Measurements from ENCODE around the gene ASB15. TPM values are rescaled to one million over a fixed set of nuclear protein-coding genes. Genes with fewer than 3 reads are reported as not detected.
A peak's percentile ranks its signal among the peaks of the same experiment; 100 is the strongest.

The ASB15 gene
- total and polyA plus RNA-seq, 8 donors: not detected

DNA sequence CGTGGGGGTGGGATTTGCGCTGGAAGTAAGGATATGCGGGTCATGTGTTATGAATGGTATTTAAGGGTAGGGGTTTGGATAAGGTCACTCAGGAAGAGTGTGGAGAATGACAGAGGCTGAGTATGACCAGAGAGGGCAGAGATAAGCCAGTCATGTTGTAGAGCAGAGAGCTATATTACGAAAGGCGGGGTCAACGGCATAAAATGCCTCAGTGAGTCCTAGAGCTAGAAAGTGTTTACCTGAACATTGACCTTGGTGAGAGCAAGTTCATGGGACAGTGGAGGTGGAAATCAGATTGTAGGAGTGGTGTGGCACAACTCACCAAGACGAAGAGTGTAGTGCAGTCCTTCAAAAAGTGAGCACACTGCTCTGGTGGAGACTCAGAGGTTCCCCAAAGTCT is 67.9 kb downstream of the ASB15 start:
- H3K9me3 ChIP-seq: no peaks in the 10 kb centered on the region
- intact Hi-C loops (cut with DNase I; ENCODE audit: low total_unique reads): no loop called here
- TF ChIP-seq CTCF (IDR thresholded peaks at IDR 0.05) (no peak), EP300 (IDR thresholded peaks at IDR 0.05) (no peak), POLR2A (IDR thresholded peaks at IDR 0.05) (no peak), POLR2AphosphoS5 (IDR thresholded peaks at IDR 0.05) (no peak)
- no peaks in the 10 kb centered on the region for H3K27me3 ChIP-seq
- no peak for DNase-seq
- no peaks in the 10 kb centered on the region for H3K36me3 ChIP-seq
- no peak overlapping the region for H3K4me3 ChIP-seq
- 90 to 95% (median 92%) methylated on average over 7 of the region's 7 CpGs for WGBS, 5 donors
- H3K27ac ChIP-seq: no peak overlapping the region
- peaks cover 0 to 10% (median 4%) of the 10 kb centered on the region in 4 donors for H3K4me1 ChIP-seq

DNA sequence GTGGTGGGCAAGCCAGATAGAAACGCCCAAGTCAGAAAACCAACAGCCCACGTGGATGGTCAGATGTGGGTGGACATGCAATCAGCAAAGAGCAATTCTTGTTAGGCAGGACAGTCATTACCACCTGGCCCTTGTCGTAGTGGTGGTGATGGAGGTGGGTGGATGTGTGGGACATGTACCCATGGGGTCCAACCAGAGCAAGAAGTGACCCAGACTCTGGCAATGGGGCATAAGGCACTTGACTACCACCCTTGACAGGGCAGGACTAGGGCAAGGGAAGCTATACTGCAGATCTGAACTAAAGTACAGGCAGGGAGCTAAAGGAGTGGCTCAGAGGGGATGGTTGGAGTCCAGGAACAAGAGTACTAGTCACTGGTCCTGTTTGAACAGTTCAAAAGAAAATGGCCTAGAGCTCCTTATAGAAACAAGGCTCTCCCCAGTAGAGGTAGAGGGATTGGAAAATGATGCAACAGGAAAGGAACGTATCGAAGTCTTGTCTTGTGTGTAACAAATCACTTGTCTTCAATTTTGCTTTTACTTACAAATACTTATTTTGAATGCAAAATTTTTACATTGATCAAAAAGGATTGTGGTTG is 71.6 kb downstream of the ASB15 start:
- H3K4me1 ChIP-seq: peaks cover 0 to 21% (median 10%) of the 10 kb centered on the region in 4 donors
- WGBS, 5 donors: 90 to 97% (median 93%) methylated on average over 5 of the region's 5 CpGs
- H3K36me3 ChIP-seq: no peaks in the 10 kb centered on the region
- H3K27me3 ChIP-seq: no peaks in the 10 kb centered on the region
- H3K27ac ChIP-seq: no peak overlapping the region
- H3K4me3 ChIP-seq: no peak overlapping the region
- DNase-seq: no peak
- intact Hi-C loops (cut with DNase I; ENCODE audit: low total_unique reads): no loop called here
- TF ChIP-seq CTCF (IDR thresholded peaks at IDR 0.05) (no peak), POLR2AphosphoS5 (IDR thresholded peaks at IDR 0.05) (no peak), POLR2A (IDR thresholded peaks at IDR 0.05) (no peak), EP300 (IDR thresholded peaks at IDR 0.05) (no peak)
- H3K9me3 ChIP-seq: no peaks in the 10 kb centered on the region

GRCh38 chr7:123673752-123674398 is 72.3 kb downstream of the ASB15 start:
- no peak for DNase-seq
- 67 to 80% (median 74%) methylated on average over 3 of the region's 3 CpGs for whole genome bisulfite sequencing, 5 donors
- TF ChIP-seq POLR2AphosphoS5 (IDR thresholded peaks at IDR 0.05) (no peak), EP300 (IDR thresholded peaks at IDR 0.05) (no peak), CTCF (IDR thresholded peaks at IDR 0.05) (no peak), POLR2A (IDR thresholded peaks at IDR 0.05) (no peak)
- no peak overlapping the region for H3K4me3 ChIP-seq
- H3K36me3 ChIP-seq: no peaks in the 10 kb centered on the region
- no peak overlapping the region for H3K27ac ChIP-seq
- intact Hi-C loops (cut with DNase I; ENCODE audit: low total_unique reads): no loop called here
- peaks cover 0 to 21% (median 10%) of the 10 kb centered on the region in 4 donors for H3K4me1 ChIP-seq
- no peaks in the 10 kb centered on the region for H3K27me3 ChIP-seq
- H3K9me3 ChIP-seq: no peaks in the 10 kb centered on the region

DNA sequence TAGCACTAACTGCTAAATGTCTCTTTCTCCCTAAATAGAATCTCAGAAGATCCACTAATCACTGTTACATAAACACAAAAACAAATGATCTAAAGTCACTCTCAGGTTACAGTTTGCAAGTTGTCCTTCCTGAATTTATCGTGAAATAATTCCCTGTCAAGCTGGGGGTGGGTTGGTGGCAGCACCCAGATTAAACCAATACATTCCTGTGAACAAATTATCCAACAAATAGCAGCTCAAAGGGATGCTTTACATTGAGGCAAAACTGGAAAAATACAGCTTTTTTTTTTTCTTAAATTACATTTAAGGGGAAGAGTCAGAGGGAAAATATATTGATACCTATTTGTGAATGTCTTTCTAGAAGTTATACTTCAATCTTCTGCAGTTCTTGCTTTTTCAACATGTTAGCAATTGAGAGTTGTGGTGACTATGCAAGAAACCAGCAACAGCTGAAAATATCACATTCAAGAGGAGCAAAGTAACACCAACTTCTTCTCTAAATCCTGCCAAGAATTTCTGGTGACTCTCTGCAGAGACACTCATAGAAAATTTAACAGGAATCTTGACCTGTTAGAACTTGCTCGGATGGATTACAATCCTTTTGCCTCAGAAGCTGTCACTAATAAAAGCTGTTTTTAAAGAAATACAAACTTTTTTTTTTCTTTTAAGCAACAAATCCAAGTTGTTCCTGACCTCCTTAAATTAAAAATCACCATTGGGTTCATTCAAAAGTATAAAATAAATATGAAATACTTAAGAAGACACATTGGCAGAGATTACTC is 73.0 kb downstream of the ASB15 start:
- Histone ChIP-seq H3K36me3 (peaks cover 0 to 5% (median 0%) of the 10 kb centered on the region in 4 donors), H3K4me1 (peaks cover 0 to 21% (median 10%) of the 10 kb centered on the region in 4 donors), H3K9me3 (no peaks in the 10 kb centered on the region), H3K4me3 (no peak overlapping the region), H3K27ac (no peak overlapping the region), H3K27me3 (no peaks in the 10 kb centered on the region)
- 47 to 58% (median 51%) methylated on average over 2 of the region's 2 CpGs for WGBS, 5 donors
- TF ChIP-seq POLR2A (IDR thresholded peaks at IDR 0.05) (no peak), CTCF (IDR thresholded peaks at IDR 0.05) (no peak), POLR2AphosphoS5 (IDR thresholded peaks at IDR 0.05) (no peak), EP300 (IDR thresholded peaks at IDR 0.05) (no peak)
- intact Hi-C loops (cut with DNase I; ENCODE audit: low total_unique reads): no loop called here
- DNase-seq: peak in 1 of 2 donors; percentile 16

Measured in stomach (tissue), 9 donors.